ENCODE measurements around the gene ECHDC1. TPM values are rescaled to one million over a fixed set of nuclear protein-coding genes. Genes with fewer than 3 reads are reported as not detected.

The ECHDC1 gene
- total RNA-seq, 4 donors from 2014 or later = 55.4 to 149 (median 71.5) TPM

GRCh38 chr6:127267646-127268625, 75.5 kb downstream of the ECHDC1 start:
- WGBS, 2 donors = 2 to 4% methylated on average over 16 of the region's 16 CpGs
- Histone ChIP-seq H3K9me3 (no peaks in the 10 kb centered on the region), H3K27ac (peak overlapping the region; percentile 99 to 100 (median 99)), H3K36me3 (no peaks in the 10 kb centered on the region), H3K4me1 (peaks cover 13 to 24% of the 10 kb centered on the region in 2 donors), H3K27me3 (no peaks in the 10 kb centered on the region), H3K4me3 (replicated peaks in 1 of 3) (peak overlapping the region; percentile 78 to 88 (median 84))
- DNase-seq = peak in 1 of 2 donors; percentile 4
- TF ChIP-seq POLR2A (IDR thresholded peaks at IDR 0.05) (no peak), CTCF (IDR thresholded peaks at IDR 0.05) (no peak)
- intact Hi-C loops (cut with DNase I) = no loop called here

- intact Hi-C loops (cut with DNase I) = no loop called here
- H3K4me3 ChIP-seq (replicated peaks in 1 of 3) = peak overlapping the region; percentile 78 to 88 (median 84)
- no peaks in the 10 kb centered on the region for H3K36me3 ChIP-seq
- peaks cover 5 to 16% of the 10 kb centered on the region in 2 donors for H3K4me1 ChIP-seq
- WGBS, 2 donors = 0% methylated on average over 17 to 19 of the region's 64 CpGs
- H3K27me3 ChIP-seq = no peaks in the 10 kb centered on the region
- peak overlapping the region; percentile 99 to 100 (median 99) for H3K27ac ChIP-seq
- DNase-seq = peak; percentile 57 to 59
- peak in 1 of 2 donors; percentile 97 for TF ChIP-seq POLR2A (IDR thresholded peaks at IDR 0.05)
- TF ChIP-seq CTCF (IDR thresholded peaks at IDR 0.05) = no peak
- H3K9me3 ChIP-seq = no peaks in the 10 kb centered on the region
Observed at GRCh38 chr6:127266892-127267645, 76.3 kb downstream of the ECHDC1 start.

DNA sequence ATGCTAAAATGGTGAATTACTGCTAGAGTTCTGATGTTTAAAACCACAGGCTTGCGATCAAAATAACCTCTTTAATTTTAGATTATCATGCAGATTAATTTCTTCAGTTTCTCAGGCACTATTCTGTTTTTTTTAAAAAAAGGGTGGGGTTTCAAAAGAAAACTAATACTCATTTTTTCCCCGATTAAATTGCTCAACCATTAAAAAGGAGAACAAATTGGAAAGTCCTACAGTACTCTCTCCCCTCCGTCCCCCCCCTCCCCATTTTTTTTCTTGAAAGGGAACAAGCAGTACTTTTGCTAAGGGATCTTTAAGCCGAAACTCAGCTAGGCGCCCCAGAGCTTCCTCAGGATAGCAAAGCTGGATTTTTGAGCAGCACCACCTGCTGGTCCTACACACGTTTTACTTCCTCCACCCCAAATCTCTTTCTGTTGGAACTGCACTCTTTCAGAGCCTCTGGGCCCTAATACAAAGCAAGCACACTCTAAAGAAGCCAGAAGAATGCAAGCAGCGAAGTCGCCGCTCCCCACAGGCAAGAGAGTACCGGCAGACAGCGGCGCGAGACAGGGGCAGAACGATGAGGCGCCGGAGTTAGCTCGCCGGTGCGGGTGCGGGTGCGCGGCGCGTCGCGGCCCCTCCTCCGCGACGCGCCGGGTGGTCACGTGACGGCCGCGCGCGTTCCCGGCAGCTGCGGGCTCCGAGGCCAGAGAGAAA, 77.1 kb downstream of the ECHDC1 start, which contains the start of gene RNF146:
Gene RNF146 (plus strand): TSS at position 687 of the 714 bp plus-strand sequence. CDS start 13,475 bp downstream, outside the sequence.
- peaks cover 5 to 15% of the 10 kb centered on the region in 2 donors for H3K4me1 ChIP-seq
- peak in 1 of 2 donors; percentile 91 for TF ChIP-seq POLR2A (IDR thresholded peaks at IDR 0.05)
- TF ChIP-seq CTCF (IDR thresholded peaks at IDR 0.05) = peak; percentile 34 to 85 (median 72)
- H3K27me3 ChIP-seq = no peaks in the 10 kb centered on the region
- 0 to 2% methylated on average over 32 to 37 of the region's 40 CpGs for WGBS, 2 donors
- H3K36me3 ChIP-seq = no peaks in the 10 kb centered on the region
- peak within 1 kb of the TSS; percentile 99 to 100 (median 99) for H3K27ac ChIP-seq
- peak within 1 kb of the TSS; percentile 78 to 88 (median 84) for H3K4me3 ChIP-seq (replicated peaks in 1 of 3)
- DNase-seq = peak; percentile 81 to 83
- intact Hi-C loops (cut with DNase I) = no loop called here
- no peaks in the 10 kb centered on the region for H3K9me3 ChIP-seq

DNA sequence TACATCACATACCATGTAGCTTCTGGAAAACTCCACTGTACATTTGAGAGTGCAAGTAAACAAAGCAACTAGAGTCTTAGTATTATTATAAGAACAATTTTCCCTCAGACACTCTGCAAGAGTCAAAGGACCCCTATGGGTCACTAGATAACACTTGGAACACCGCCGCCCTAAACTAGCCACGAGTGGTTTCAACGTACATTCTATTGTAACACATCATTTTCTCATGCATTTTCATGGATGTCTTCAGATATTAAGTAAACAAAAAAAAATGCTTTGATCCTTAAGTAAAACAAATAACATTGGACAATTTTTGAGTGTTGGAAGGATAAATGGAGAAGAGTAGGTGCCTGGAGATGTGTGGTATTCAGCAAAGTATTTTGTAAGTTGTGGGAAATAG, 79.9 kb downstream of the ECHDC1 start:
- no peak overlapping the region for H3K4me3 ChIP-seq (replicated peaks in 1 of 3)
- no peak overlapping the region for H3K27ac ChIP-seq
- no peaks in the 10 kb centered on the region for H3K36me3 ChIP-seq
- H3K9me3 ChIP-seq = no peaks in the 10 kb centered on the region
- no peak for DNase-seq
- TF ChIP-seq CTCF (IDR thresholded peaks at IDR 0.05) (no peak), POLR2A (IDR thresholded peaks at IDR 0.05) (no peak)
- no peaks in the 10 kb centered on the region for H3K27me3 ChIP-seq
- intact Hi-C loops (cut with DNase I) = no loop called here
- 66% methylated on average over 4 of the region's 4 CpGs for WGBS, 2 donors
- H3K4me1 ChIP-seq = peaks cover 5% of the 10 kb centered on the region in 2 donors
